SK-N-SH (cell line): ENCODE data around the gene ZDHHC6. TPM values are rescaled to one million over a fixed set of nuclear protein-coding genes. Genes with fewer than 3 reads are reported as not detected.

ENCODE experiments used
- CTCF ChIA-PET: fragments of 300-600, 350-600 bp; formaldehyde crosslinking; extraction: SDS; loops from one replicate; lab custom pipeline; 2021; lab: Yijun Ruan, JAX
- POLR2A ChIA-PET: fragments of 350-600 bp; sonication (Branson Sonifier 250); formaldehyde crosslinking; extraction: SDS; loops from one replicate; lab custom pipeline; 2020; ENCODE audit warnings: antibody characterized with exemption, inconsistent platforms; lab: Yijun Ruan, JAX
- DNase-seq: peaks from one replicate; pipeline ENCODE4 v3.0.0; 2012
- H2AFZ ChIP-seq: fragments of 200-600 bp; sonication (generic); 2 replicates; pipeline ENCODE4 v1.8.1; 2016; ENCODE audit warnings: antibody characterized with exemption, mild to moderate bottlenecking, low read depth
- H3F3A ChIP-seq: fragments of 200-600 bp; sonication (generic); replicated peaks from 2 replicates; pipeline ENCODE3; 2016; ENCODE audit warnings: antibody characterized with exemption, mild to moderate bottlenecking; ENCODE audit not compliant: insufficient read depth
- H3K27ac ChIP-seq, 2 experiments: fragments of 200-500 bp in 1 of 2; fragments of 200-600 bp in 1 of 2; sonication (Bioruptor generic) in 1 of 2; sonication (generic), shearing (Covaris generic) in 1 of 2; 2 replicates each; pipeline versions ENCODE4 v1.5.1 to v1.6.1; 2014 to 2016; ENCODE audit warnings: low read depth in 2 of 2, inconsistent platforms in 1 of 2, low read length in 1 of 2, mild to moderate bottlenecking in 1 of 2, mixed read lengths in 1 of 2
- H3K27me3 ChIP-seq: fragments of 200-600 bp; sonication (generic), shearing (Covaris generic); 2 replicates; pipeline ENCODE4 v1.6.1; 2016; ENCODE audit warnings: mixed run types; ENCODE audit not compliant: insufficient read depth
- H3K36me3 ChIP-seq, 2 experiments: fragments of 200-500 bp in 1 of 2; fragments of 200-600 bp in 1 of 2; sonication (Bioruptor generic) in 1 of 2; sonication (generic) in 1 of 2; replicated peaks in 1 of 2; 2 replicates each; pipeline versions ENCODE3 to v1.5.1; 2014 to 2016; ENCODE audit warnings: low read length in 1 of 2, mild to moderate bottlenecking in 1 of 2; ENCODE audit not compliant: insufficient read depth in 2 of 2, control insufficient read depth in 1 of 2
- H3K4me1 ChIP-seq, 2 experiments: fragments of 200-500 bp in 1 of 2; fragments of 200-600 bp in 1 of 2; sonication (Bioruptor generic) in 1 of 2; sonication (generic), shearing (Covaris generic) in 1 of 2; 2 replicates each; pipeline versions ENCODE4 v1.5.1 to v1.6.1; 2014 to 2016; ENCODE audit warnings: low read depth in 1 of 2, low read length in 1 of 2, mixed run types in 1 of 2; ENCODE audit not compliant: insufficient read depth in 2 of 2, control insufficient read depth in 1 of 2
- H3K4me2 ChIP-seq: fragments of 200-600 bp; sonication (generic), shearing (Covaris generic); 2 replicates; pipeline ENCODE4 v1.6.1; 2017; ENCODE audit warnings: mixed run types
- H3K4me3 ChIP-seq, 2 experiments: fragments of 200-500 bp in 1 of 2; fragments of 200-600 bp in 1 of 2; sonication (Bioruptor generic) in 1 of 2; sonication (generic), shearing (Covaris generic) in 1 of 2; 2 replicates each; pipeline versions ENCODE4 v1.5.1 to v1.8.1; 2014 to 2016; ENCODE audit warnings: low read depth in 2 of 2, inconsistent platforms in 1 of 2, low read length in 1 of 2, mild to moderate bottlenecking in 1 of 2, mixed read lengths in 1 of 2, moderate library complexity in 1 of 2
- H3K79me2 ChIP-seq: fragments of 200-600 bp; sonication (generic); 2 replicates; pipeline ENCODE4 v1.8.1; 2017; ENCODE audit warnings: mild to moderate bottlenecking; ENCODE audit not compliant: insufficient read depth
- H3K9ac ChIP-seq: fragments of 200-600 bp; sonication (generic); 2 replicates; pipeline ENCODE4 v1.6.1; 2017; ENCODE audit warnings: mixed run types
- H3K9me2 ChIP-seq: fragments of 200-600 bp; sonication (generic); 2 replicates; pipeline ENCODE4 v1.6.1; 2017; ENCODE audit warnings: mixed run types
- H3K9me3 ChIP-seq: fragments of 200-600 bp; sonication (generic); 2 replicates; pipeline ENCODE4 v1.6.1; 2017; ENCODE audit warnings: mixed run types, mild to moderate bottlenecking, moderate library complexity
- H4K20me1 ChIP-seq: fragments of 200-600 bp; sonication (generic); 2 replicates; pipeline ENCODE4 v1.6.1; 2017; ENCODE audit warnings: mild to moderate bottlenecking, mixed run types; ENCODE audit not compliant: insufficient read depth
- EP300 ChIP-seq, 2 experiments: IDR thresholded peaks; 2 replicates each; pipeline versions ENCODE4 v1.4.0 to v1.6.1; 2012; ENCODE audit warnings: borderline replicate concordance in 1 of 2, low read depth in 1 of 2, low read length in 1 of 2
- EZH2phosphoT487 ChIP-seq: fragments of 200-600 bp; sonication (generic); IDR thresholded peaks from 2 replicates; pipeline ENCODE4 v1.6.1; 2017; ENCODE audit warnings: low read depth, mixed run types, mild to moderate bottlenecking, antibody characterized with exemption, moderate library complexity, borderline replicate concordance
- NRF1 ChIP-seq: IDR thresholded peaks from 2 replicates; pipeline ENCODE4 v1.6.1; 2012; ENCODE audit warnings: low read depth, mild to moderate bottlenecking, low read length
- RFX5 ChIP-seq: IDR thresholded peaks from 2 replicates; pipeline ENCODE4 v1.6.1; 2012; ENCODE audit warnings: mild to moderate bottlenecking, improper control_type of control experiment, low read length
- WGBS: methylation state at CpG from one replicate; pipeline ENCODE4 v1.1.6; 2017; ENCODE audit warnings: low lambda C conversion rate; 5-methylcytosine and 5-hydroxymethylcytosine counted together
- polyA plus RNA-seq, 3 experiments: library from polyadenylated mRNA; depleted of rRNA; stranded (reverse); fragments of >200 nt; gene quantifications; 2 replicates each; pipeline ENCODE4 v1.2.3, GENCODE V29; 2012
- TF ChIP-seq, protein P1 (sequence below): fragments of 150-350 bp; IDR thresholded peaks from 2 replicates; pipeline ENCODE4 v1.6.1; 2017; ENCODE audit warnings: antibody characterized with exemption, low read length, low read depth, borderline replicate concordance
- TF ChIP-seq, protein P2 (sequence below): IDR thresholded peaks from 2 replicates; pipeline ENCODE4 v1.4.0; 2012; ENCODE audit warnings: low read depth, borderline replicate concordance

The ZDHHC6 gene
- polyA plus RNA-seq, 1 of the 3 experiments (the other 2 are of a cell fraction), result 12.5 TPM

DNA sequence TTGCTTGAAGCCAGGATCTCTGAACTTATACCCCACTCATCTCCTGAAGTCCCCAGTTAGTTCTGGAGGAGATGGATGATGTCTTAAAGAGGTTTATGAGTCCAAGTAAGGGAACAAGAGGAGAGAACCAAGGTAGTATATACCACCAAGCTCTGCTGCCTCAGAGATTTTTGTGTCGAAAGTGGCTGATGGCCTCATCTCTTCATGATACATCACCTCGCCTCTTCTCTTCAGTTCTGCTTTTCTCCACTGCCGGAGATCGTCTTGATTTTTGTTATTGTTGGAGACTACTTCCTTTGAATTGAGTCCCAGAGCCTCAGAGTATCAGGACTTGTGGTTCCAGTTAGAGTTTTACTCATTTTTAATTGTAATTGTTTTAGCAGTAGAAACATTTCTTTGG lies 2.2 kb upstream of the ZDHHC6 start:
- Histone ChIP-seq H3K4me2 (no peak overlapping the region), H3F3A (peaks cover 5% of the 10 kb centered on the region), H2AFZ (no peak overlapping the region), H3K36me3 (peaks cover 25 to 29% of the 10 kb centered on the region in 2 experiments), H3K9me2 (no peaks in the 10 kb centered on the region), H3K9me3 (no peaks in the 10 kb centered on the region), H3K79me2 (peaks cover 79% of the 10 kb centered on the region), H3K27me3 (no peaks in the 10 kb centered on the region), H4K20me1 (no peaks in the 10 kb centered on the region), H3K9ac (no peak overlapping the region), H3K4me1 (peaks cover 6 to 11% of the 10 kb centered on the region in 2 experiments; a peak in 3 of 4 replicates), H3K4me3 (no peak overlapping the region), H3K27ac (no peak overlapping the region)
- no peak for DNase-seq
- CTCF ChIA-PET, result interaction anchor here (1.6 kb wide), 1 partner anchor 12 kb away, joined by 4 read pairs; no protein-coding TSS in a partner anchor
- POLR2A ChIA-PET, result no interaction called here
- WGBS, result 90% methylated on average over 4 of the region's 4 CpGs
- TF ChIP-seq, protein P1, sequence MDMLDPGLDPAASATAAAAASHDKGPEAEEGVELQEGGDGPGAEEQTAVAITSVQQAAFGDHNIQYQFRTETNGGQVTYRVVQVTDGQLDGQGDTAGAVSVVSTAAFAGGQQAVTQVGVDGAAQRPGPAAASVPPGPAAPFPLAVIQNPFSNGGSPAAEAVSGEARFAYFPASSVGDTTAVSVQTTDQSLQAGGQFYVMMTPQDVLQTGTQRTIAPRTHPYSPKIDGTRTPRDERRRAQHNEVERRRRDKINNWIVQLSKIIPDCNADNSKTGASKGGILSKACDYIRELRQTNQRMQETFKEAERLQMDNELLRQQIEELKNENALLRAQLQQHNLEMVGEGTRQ, result no peak

DNA sequence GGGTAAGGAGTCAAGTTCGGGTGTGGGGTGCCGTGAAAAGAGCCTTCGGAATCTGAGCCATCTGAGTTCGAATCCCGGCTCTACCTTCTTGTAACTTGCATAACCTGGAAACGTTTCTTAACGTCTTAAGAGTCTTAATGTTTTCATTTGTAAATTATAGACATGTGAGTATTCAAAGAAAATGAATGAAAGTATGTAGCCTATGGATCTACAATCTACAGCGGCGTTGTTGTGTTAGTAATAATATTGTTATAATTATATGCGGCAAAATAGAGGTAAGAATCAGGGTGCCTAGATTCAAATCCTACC lies 860 bp upstream of the ZDHHC6 start:
- CTCF ChIA-PET, result interaction anchor here (0.6 to 2.2 kb wide), 4 partner anchors 13 to 322 kb away, joined by 3 to 19 read pairs (median 4); no protein-coding TSS in a partner anchor
- H3K9ac ChIP-seq, result peak overlapping the region; percentile 90

More for the DNA sequence above, 860 bp upstream of the ZDHHC6 start:
- WGBS, result under 1% methylated on average over 10 of the region's 10 CpGs
- Histone ChIP-seq H3K27ac (peak overlapping the region in 1 of 2 experiments; percentile 93; a peak in 3 of 4 replicates), H3K4me1 (peaks cover 6 to 11% of the 10 kb centered on the region in 2 experiments; a peak in 3 of 4 replicates), H3K4me3 (peak overlapping the region; percentile 87 to 91), H3F3A (peaks cover 5% of the 10 kb centered on the region), H3K9me2 (no peaks in the 10 kb centered on the region), H2AFZ (peak overlapping the region; percentile 89), H4K20me1 (no peaks in the 10 kb centered on the region), H3K36me3 (peaks cover 29 to 40% of the 10 kb centered on the region in 2 experiments), H3K4me2 (peak overlapping the region; percentile 83), H3K27me3 (no peaks in the 10 kb centered on the region), H3K9me3 (no peaks in the 10 kb centered on the region), H3K79me2 (peaks cover 79% of the 10 kb centered on the region)
- no peak for DNase-seq
- TF ChIP-seq NRF1 (no peak), RFX5 (no peak), EZH2phosphoT487 (no peak), EP300 (IDR thresholded peaks at IDR 0.05; ENCODE audit: borderline replicate concordance in 1 of 2, low read depth in 1 of 2, low read length in 1 of 2) (no peak)
- TF ChIP-seq, protein P2, sequence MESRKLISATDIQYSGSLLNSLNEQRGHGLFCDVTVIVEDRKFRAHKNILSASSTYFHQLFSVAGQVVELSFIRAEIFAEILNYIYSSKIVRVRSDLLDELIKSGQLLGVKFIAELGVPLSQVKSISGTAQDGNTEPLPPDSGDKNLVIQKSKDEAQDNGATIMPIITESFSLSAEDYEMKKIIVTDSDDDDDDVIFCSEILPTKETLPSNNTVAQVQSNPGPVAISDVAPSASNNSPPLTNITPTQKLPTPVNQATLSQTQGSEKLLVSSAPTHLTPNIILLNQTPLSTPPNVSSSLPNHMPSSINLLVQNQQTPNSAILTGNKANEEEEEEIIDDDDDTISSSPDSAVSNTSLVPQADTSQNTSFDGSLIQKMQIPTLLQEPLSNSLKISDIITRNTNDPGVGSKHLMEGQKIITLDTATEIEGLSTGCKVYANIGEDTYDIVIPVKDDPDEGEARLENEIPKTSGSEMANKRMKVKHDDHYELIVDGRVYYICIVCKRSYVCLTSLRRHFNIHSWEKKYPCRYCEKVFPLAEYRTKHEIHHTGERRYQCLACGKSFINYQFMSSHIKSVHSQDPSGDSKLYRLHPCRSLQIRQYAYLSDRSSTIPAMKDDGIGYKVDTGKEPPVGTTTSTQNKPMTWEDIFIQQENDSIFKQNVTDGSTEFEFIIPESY, result no peak
- POLR2A ChIA-PET, result interaction anchor here (1.2 kb wide), 1 partner anchor 25 kb away, joined by 4 read pairs; no protein-coding TSS in a partner anchor
